ENCODE data around the gene SGCD.

Gene SGCD

GRCh38 chr5:156560002-156560401 is 233.0 kb downstream of the SGCD start:
- H3K27ac ChIP-seq: no peak overlapping the region
- H3K4me2 ChIP-seq (ENCODE audit: low read length): no peak overlapping the region
- H3K4me1 ChIP-seq: no peaks in the 10 kb centered on the region
- H3K9ac ChIP-seq: no peak overlapping the region
- H2AFZ ChIP-seq: no peak overlapping the region
- no peaks in the 10 kb centered on the region for H3K36me3 ChIP-seq (ENCODE audit: control insufficient read depth, insufficient read depth, low read length)
- H3K4me3 ChIP-seq (ENCODE audit: low read depth, low read length): no peak overlapping the region
- H3K9me3 ChIP-seq (ENCODE audit: control insufficient read depth, low read length): no peaks in the 10 kb centered on the region
- no peak for TF ChIP-seq CTCF (IDR thresholded peaks at IDR 0.05)
- H3K79me2 ChIP-seq: no peaks in the 10 kb centered on the region
- H3K27me3 ChIP-seq (ENCODE audit: control insufficient read depth, insufficient read depth, low read length): no peaks in the 10 kb centered on the region

GRCh38 chr5:156561651-156562050 is 234.7 kb downstream of the SGCD start:
- Histone ChIP-seq H3K9ac (no peak overlapping the region), H3K4me3 (ENCODE audit: low read depth, low read length) (no peak overlapping the region), H3K36me3 (ENCODE audit: control insufficient read depth, insufficient read depth, low read length) (no peaks in the 10 kb centered on the region), H3K9me3 (ENCODE audit: control insufficient read depth, low read length) (no peaks in the 10 kb centered on the region), H3K4me1 (no peaks in the 10 kb centered on the region), H3K27ac (no peak overlapping the region), H3K79me2 (no peaks in the 10 kb centered on the region), H2AFZ (no peak overlapping the region), H3K4me2 (ENCODE audit: low read length) (no peak overlapping the region), H3K27me3 (ENCODE audit: control insufficient read depth, insufficient read depth, low read length) (no peaks in the 10 kb centered on the region)
- TF ChIP-seq CTCF (IDR thresholded peaks at IDR 0.05): no peak

DNA sequence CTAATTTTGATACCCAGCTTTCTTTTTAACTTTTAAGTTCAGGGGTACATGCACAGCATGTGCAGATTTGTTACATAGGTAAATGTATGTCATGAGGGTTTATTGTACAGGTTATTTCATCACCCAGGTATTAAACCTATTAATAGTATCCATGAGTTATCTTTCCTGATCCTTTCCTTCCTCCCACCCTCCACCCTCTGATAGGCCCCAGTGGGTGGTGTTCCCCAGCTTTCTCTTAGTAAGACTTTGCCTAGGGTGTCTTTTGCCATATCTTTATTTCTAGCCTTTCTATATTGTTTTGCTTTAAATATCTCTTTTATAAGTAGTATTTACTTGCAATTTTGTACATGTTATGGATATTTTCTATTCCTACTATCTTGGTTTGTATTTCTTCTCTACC is 243.7 kb downstream of the SGCD start:
- Histone ChIP-seq H3K4me1 (peaks cover 2% of the 10 kb centered on the region), H2AFZ (no peak overlapping the region), H3K27me3 (ENCODE audit: control insufficient read depth, insufficient read depth, low read length) (no peaks in the 10 kb centered on the region), H3K4me2 (ENCODE audit: low read length) (no peak overlapping the region), H3K79me2 (peaks cover 7% of the 10 kb centered on the region), H3K4me3 (ENCODE audit: low read depth, low read length) (no peak overlapping the region), H3K27ac (no peak overlapping the region), H3K36me3 (ENCODE audit: control insufficient read depth, insufficient read depth, low read length) (no peaks in the 10 kb centered on the region), H3K9me3 (ENCODE audit: control insufficient read depth, low read length) (no peaks in the 10 kb centered on the region), H3K9ac (no peak overlapping the region)
- no peak for TF ChIP-seq CTCF (IDR thresholded peaks at IDR 0.05)

DNA sequence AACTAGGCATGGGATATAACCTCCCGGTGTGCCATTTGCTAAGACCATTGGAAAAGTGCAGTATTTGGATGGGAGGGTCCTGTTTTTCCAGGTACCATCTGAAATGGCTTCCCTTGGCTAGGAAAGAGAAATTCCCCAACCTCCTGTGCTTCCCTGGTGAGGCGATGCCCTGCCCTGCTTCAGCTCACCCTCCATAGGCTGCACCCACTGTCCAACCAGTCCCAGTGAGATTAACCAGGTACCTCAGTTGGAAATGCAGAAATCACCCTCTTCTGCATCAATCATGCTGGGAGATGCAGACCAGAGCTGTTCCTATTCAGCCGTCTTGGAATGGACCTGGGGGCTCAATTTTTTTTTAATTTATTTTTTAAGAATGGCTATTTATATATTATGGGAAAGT is 254.8 kb downstream of the SGCD start:
- H2AFZ ChIP-seq: no peak overlapping the region

More for the DNA sequence above, 254.8 kb downstream of the SGCD start:
- H3K4me2 ChIP-seq (ENCODE audit: low read length): no peak overlapping the region
- H3K4me3 ChIP-seq (ENCODE audit: low read depth, low read length): no peak overlapping the region
- H3K27ac ChIP-seq: no peak overlapping the region
- H3K9me3 ChIP-seq (ENCODE audit: control insufficient read depth, low read length): no peaks in the 10 kb centered on the region
- H3K36me3 ChIP-seq (ENCODE audit: control insufficient read depth, insufficient read depth, low read length): no peaks in the 10 kb centered on the region
- no peak overlapping the region for H3K9ac ChIP-seq
- TF ChIP-seq CTCF (IDR thresholded peaks at IDR 0.05): no peak
- no peaks in the 10 kb centered on the region for H3K4me1 ChIP-seq
- peaks cover 4% of the 10 kb centered on the region for H3K79me2 ChIP-seq
- H3K27me3 ChIP-seq (ENCODE audit: control insufficient read depth, insufficient read depth, low read length): no peaks in the 10 kb centered on the region
